Adipocyte (in vitro differentiated cells): ENCODE measurements around the gene SBK1.
A peak's percentile ranks its signal among the peaks of the same experiment; 100 is the strongest.
"Not testable (repeated sequence)": the region's sequence is repeated elsewhere in the genome, so short reads cannot be mapped to it uniquely, and the experiment has no call there.

ENCODE experiments used
- DNase-seq: peaks from one replicate; pipeline ENCODE4 v3.0.0-alpha.2; 2015; ENCODE audit warnings: low read depth
- H3K27me3 ChIP-seq: replicated peaks from 2 replicates; pipeline ENCODE4 v1.7.0; 2013; ENCODE audit warnings: mild to moderate bottlenecking, low read length, moderate library complexity; ENCODE audit not compliant: control insufficient read depth, insufficient read depth
- H3K36me3 ChIP-seq: 2 replicates; pipeline ENCODE4 v1.7.0; 2013; ENCODE audit warnings: low read length, mild to moderate bottlenecking, moderate library complexity; ENCODE audit not compliant: control insufficient read depth, insufficient read depth, severe bottlenecking
- H3K4me1 ChIP-seq: 2 replicates; pipeline ENCODE4 v1.7.0; 2013; ENCODE audit warnings: mild to moderate bottlenecking, low read length, moderate library complexity; ENCODE audit not compliant: control insufficient read depth, insufficient read depth
- H3K4me3 ChIP-seq: 2 replicates; pipeline ENCODE4 v1.7.0; 2013; ENCODE audit warnings: mild to moderate bottlenecking, low read length, moderate library complexity
- H3K9ac ChIP-seq: 2 replicates; pipeline ENCODE4 v1.7.0; 2013; ENCODE audit warnings: mild to moderate bottlenecking, low read length, moderate library complexity
- H3K9me3 ChIP-seq: 2 replicates; pipeline ENCODE4 v1.7.0; 2013; ENCODE audit warnings: mild to moderate bottlenecking, low read length, moderate library complexity; ENCODE audit not compliant: control insufficient read depth

The SBK1 gene

DNA sequence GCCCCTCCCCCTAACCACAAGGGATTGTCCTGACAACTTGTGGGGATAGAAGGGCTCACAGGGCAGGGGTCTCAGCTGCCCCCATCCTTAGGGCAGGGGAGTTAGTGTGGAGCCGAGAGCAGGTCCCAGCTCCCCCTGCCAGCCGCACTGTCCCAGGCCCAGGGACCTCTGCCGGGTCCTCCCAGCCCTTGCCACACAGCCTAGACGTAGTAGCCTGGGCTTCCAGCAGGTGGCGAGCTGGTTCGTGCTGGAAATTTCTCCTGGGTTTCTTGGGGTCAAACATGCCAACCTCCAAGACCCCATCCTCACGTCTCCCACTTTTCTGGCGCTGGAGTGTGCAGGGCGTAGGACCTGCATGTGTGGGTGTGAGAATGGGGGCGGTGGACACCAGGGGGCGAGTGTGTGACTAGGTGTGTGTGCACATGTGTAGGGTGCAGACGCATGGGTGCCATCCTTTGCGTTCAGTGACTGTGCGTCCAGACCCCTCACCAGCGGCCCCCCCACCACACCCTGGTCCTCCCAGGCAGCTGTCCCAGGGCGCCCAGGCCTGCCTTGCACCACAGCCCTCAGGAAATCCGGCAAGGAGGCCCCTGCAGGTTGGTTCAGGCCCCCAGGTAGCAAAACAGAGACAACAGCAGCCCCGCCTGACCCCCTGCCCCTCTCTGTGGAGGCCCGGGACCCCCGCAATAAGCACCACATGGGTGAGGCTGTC, 29.5 kb downstream of the SBK1 start:
- H3K4me1 ChIP-seq, result peaks cover 2% of the 10 kb centered on the region
- no peaks in the 10 kb centered on the region for H3K36me3 ChIP-seq
- H3K27me3 ChIP-seq, result peaks cover 23% of the 10 kb centered on the region
- peak; percentile 63 for DNase-seq
- no peak overlapping the region for H3K4me3 ChIP-seq
- no peaks in the 10 kb centered on the region for H3K9me3 ChIP-seq
- no peak overlapping the region for H3K9ac ChIP-seq

DNA sequence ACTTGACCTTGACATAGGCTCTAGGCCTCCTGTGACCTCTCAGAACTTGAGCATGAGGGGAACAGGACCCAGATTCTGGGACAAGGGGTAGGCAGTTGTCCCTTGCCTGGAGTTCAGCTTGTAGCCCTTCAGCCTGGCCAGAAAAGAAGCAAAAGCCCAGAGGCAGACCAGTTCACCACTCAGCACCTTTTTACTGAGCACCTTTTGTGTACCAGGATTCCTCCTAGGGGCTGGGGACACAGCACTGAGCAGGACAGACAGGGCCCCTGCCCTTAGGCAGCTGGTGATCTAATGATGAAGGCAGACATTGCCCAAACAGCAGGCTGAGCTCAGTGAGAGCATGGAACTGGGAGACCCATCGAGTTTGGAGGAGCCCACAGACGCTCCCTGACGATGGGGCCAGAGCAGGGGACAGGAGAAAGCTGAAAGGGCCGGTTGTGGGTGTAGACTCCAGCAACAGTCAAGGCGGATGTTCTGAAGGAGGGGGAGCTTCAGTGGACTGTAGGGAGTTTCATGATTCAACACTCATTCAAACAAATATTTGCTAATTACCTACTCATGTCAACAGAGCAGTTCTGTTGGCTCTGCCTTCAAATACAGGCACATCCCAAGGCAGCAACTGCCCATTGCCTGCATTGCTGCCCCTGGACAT, 32.0 kb downstream of the SBK1 start:
- Histone ChIP-seq H3K4me3 (no peak overlapping the region), H3K9ac (no peak overlapping the region), H3K27me3 (peaks cover 6% of the 10 kb centered on the region), H3K36me3 (no peaks in the 10 kb centered on the region), H3K4me1 (no peaks in the 10 kb centered on the region), H3K9me3 (no peaks in the 10 kb centered on the region)
- DNase-seq, result no peak

GRCh38 chr16:28324887-28325279, 32.6 kb downstream of the SBK1 start:
- H3K4me1 ChIP-seq, result no peaks in the 10 kb centered on the region
- no peaks in the 10 kb centered on the region for H3K9me3 ChIP-seq
- peaks cover 6% of the 10 kb centered on the region for H3K27me3 ChIP-seq
- no peak for DNase-seq
- no peak overlapping the region for H3K9ac ChIP-seq
- H3K36me3 ChIP-seq, result no peaks in the 10 kb centered on the region
- no peak overlapping the region for H3K4me3 ChIP-seq

- peaks cover 6% of the 10 kb centered on the region for H3K27me3 ChIP-seq
- no peaks in the 10 kb centered on the region for H3K9me3 ChIP-seq
- DNase-seq, result peak; percentile 22
- H3K4me1 ChIP-seq, result no peaks in the 10 kb centered on the region
- H3K4me3 ChIP-seq, result no peak overlapping the region
- H3K9ac ChIP-seq, result no peak overlapping the region
- no peaks in the 10 kb centered on the region for H3K36me3 ChIP-seq
Measured at GRCh38 chr16:28326881-28327610, 34.7 kb downstream of the SBK1 start.

- not testable (repeated sequence) for H3K36me3 ChIP-seq, H3K27me3 ChIP-seq, H3K9ac ChIP-seq, H3K9me3 ChIP-seq, DNase-seq, H3K4me1 ChIP-seq, H3K4me3 ChIP-seq
Measured at GRCh38 chr16:28330232-28330631, 37.9 kb downstream of the SBK1 start.

DNA sequence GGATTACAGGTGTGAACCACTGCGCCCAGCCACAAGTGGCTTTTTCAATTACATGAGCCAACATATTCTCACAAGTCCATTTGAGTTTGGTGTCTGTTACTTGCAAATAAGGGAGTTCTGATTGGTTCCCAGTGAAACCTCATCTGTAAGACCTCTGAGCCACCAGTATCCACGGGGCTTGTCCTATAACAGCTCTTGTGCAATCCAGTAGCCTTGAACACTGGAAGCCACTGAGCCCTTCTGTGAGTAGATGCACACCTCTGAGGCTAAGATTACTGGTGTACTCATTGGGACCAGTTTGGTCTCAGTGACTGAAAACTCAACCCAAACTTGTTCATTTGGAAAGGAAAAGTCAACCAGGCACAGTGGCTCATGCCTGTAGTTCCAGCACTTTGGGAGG, 38.7 kb downstream of the SBK1 start:
- not testable (repeated sequence) for DNase-seq, H3K4me1 ChIP-seq, H3K27me3 ChIP-seq, H3K9ac ChIP-seq, H3K36me3 ChIP-seq, H3K9me3 ChIP-seq, H3K4me3 ChIP-seq

- not testable (repeated sequence) for H3K4me1 ChIP-seq, H3K4me3 ChIP-seq, H3K9ac ChIP-seq, H3K36me3 ChIP-seq, H3K9me3 ChIP-seq, H3K27me3 ChIP-seq, DNase-seq
Measured at GRCh38 chr16:28332632-28333031, 40.3 kb downstream of the SBK1 start.

GRCh38 chr16:28335678-28336077, 43.4 kb downstream of the SBK1 start:
- not testable (repeated sequence) for DNase-seq, H3K4me1 ChIP-seq, H3K27me3 ChIP-seq, H3K36me3 ChIP-seq, H3K9ac ChIP-seq, H3K4me3 ChIP-seq, H3K9me3 ChIP-seq

DNA sequence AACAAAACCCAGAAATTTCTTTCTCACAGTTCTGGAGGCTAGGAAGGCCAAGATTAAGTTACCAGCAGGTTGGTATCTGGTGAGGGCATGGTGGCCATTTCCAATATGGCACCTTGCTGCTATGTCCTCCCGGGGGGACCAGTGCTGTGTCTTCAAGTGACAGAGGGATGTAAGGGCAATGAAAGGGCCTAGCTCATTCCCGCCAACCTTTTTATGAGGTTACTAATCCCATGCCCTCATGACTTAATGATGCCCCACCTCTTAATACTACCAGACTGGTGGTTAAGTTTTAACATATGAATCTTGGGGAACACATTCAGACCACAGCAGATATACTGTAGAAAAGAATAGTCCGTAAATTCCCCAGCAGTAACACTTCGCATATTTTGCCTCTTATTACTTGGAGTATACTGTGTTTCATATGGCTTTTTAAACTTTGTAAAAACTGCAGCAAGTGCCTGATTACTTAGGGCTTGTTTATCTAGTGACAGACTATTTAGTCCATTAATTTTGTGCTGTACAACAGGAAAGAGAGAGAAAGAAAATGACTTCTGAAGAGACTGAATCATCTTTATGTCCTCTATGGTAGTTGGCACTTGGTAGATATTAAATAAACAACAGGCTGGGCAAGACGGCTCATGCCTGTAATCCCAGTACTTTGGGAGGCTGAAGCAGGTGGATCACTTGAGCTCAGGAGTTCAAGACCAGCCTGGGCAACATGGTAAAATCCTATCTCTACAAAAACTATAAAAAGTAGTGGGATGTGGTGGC, 44.8 kb downstream of the SBK1 start:
- H3K4me3 ChIP-seq, H3K9ac ChIP-seq, H3K9me3 ChIP-seq, H3K36me3 ChIP-seq, H3K4me1 ChIP-seq, DNase-seq, H3K27me3 ChIP-seq: not testable (repeated sequence)

GRCh38 chr16:28338230-28338629, 45.9 kb downstream of the SBK1 start:
- H3K4me1 ChIP-seq, H3K36me3 ChIP-seq, H3K4me3 ChIP-seq, DNase-seq, H3K9ac ChIP-seq, H3K27me3 ChIP-seq, H3K9me3 ChIP-seq: not testable (repeated sequence)

- H3K9ac ChIP-seq, H3K27me3 ChIP-seq, H3K9me3 ChIP-seq, H3K4me3 ChIP-seq, H3K36me3 ChIP-seq, H3K4me1 ChIP-seq, DNase-seq: not testable (repeated sequence)
Measured at GRCh38 chr16:28362600-28362999, 70.3 kb downstream of the SBK1 start.
